HG02571 (cell line): Measurements from ENCODE around the gene FOXD4L6.
"Not testable (repeated sequence)": the region's sequence is repeated elsewhere in the genome, so short reads cannot be mapped to it uniquely, and the experiment has no call there.

Experiments
- ATAC-seq: cut with Tn5 transposase; IDR thresholded peaks from one replicate; pipeline ENCODE4 v1.9.1; 2021; ENCODE audit warnings: mild to moderate bottlenecking, moderate library complexity; ENCODE audit not compliant: unreplicated experiment

Gene FOXD4L6

DNA sequence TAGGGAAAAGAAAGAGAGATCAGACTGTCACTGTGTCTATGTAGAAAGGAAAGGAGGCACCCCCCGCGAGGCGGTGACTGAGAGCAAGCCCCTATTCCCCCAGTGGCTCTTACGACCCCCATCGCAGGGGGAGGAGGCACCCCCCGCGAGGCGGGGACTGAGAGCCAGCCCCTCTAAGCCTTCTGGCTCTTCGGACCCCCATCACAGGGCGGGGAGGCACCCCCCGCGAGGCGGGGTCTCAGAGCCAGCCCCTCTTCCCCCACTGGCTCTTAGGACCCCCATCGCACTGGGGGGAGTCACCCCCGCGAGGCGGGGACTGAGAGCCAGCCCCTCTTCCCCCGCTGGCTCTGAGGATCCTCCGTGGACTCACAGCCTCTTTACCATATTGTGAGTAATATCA, 23.9 kb downstream of the FOXD4L6 start:
- not testable (repeated sequence) for ATAC-seq

DNA sequence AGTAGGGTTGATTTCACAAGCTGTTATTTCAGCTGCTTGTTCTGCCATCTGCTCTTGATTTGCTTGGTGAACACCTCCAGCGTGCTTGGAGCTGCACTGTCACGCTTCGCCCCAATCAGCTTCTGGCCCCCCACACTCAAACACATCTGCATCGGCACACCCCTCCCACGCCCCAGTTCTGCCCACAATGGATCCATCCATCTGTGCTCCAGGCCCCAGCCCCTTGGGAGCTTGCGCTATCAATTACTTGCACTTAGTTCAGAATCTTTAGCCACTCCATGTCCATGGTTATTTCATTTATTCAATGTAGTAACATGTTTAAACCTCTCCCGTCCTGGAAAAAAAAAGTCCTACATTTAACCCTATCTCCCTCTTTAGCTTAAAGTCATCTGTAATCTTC, 28.0 kb downstream of the FOXD4L6 start:
- ATAC-seq: not testable (repeated sequence)

DNA sequence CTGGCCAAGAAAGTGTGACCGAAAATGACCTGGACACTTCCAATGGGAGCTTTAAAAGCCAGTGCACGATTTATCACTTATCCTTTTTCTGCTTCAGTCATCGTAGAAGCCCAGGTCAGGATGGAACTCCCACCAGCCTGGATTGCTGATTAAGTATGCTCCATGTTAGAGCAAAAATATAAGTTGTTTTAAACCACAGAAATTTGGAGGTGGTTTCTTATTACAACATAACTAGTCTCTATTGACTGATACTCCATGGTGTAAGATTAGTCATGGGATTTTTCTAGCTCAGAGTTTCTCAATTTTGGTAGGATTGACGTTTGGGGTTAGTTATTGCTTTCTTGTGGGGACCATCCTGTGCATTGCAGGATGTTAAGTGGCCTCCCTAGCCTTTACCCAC, 29.7 kb downstream of the FOXD4L6 start:
- not testable (repeated sequence) for ATAC-seq

DNA sequence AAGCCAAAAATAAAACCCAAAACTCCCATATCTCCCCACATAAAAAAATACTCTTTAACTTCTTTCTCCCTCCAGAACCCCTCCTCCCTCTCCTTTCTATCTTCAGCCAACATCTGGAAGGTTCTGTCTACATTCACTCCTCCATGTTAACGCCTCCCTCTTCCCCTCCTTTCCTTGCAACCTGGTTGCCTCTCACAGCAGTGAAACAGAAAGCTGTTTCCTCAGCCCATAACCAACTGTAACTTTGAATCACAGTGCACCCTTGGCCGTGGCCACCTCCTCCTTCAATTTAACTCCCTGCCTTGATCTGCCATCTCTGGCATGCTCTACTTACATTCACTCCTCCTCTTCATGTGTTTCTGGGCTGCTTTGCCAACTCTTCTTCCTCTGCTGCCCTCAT, 33.4 kb downstream of the FOXD4L6 start:
- not testable (repeated sequence) for ATAC-seq

DNA sequence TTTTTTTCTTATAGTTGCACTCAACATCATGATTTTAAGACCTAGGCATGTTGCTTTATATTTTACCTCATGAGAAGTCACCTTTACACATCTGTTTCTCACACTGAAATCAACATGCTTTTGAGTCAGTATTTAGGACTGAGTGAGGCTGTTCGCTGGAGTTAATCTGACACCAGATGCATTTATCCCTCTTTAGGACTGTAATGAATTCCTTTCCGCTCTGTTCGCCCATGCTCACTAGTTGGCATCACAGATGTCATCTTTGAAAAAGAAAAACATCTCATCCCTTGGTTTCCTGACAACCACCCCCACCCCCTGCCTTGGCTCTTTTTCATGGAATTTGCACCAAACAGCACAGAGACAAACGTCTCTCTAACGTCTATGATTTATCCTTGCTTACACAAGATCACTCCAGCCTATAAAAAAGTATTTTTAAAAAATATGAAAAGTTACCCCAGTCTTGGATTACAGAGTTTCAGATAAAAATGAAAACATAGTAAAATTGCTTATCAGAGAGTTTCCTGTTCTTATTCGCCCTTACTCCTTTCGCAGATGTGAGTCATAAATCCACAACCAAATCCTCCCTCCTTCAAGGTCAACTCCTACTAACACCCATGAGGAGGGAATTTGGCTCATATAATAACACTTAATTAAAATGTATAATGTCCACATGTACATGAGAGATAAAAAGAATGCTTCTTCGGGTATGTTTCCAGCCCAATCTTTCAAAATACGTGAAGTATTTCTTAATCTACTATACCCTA, 34.3 kb downstream of the FOXD4L6 start:
- ATAC-seq: not testable (repeated sequence)

DNA sequence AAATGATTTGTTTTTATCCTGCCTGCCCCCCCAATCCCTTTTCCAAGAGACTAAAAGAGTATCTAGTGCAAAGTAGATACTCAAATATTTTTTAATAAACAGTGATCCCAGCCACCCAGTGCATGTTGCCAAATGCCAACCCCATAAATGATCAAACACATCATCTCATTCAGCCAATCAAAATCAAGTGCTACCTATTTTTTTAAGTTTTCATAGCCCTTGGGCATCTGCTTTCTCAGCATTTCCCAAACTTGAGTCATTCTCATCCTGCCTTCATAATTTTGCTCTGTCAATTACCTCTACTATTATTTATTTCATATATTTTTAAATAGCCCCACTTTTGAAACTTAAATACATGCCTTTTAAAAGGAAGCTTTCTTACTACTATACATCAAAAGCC, 37.6 kb downstream of the FOXD4L6 start:
- ATAC-seq: not testable (repeated sequence)

DNA sequence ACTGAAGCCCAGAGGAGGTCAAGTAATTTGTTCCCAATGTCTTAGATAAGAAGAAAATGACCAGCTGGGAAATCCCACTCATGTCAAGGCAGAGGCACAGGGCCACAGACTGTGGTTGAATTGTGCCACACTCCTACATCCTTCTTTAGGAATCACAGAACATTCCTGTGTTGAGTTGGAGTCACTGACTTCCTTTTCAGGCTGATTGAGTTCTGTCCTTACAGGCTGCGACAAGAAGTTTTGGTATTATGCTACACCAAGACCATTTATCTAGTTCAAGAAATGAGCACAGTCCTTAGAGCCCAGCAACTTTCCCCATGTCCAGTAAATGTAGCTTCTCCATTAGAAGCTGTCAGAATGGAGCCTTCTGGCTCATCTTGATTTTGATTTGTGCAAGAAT, 38.1 kb downstream of the FOXD4L6 start:
- not testable (repeated sequence) for ATAC-seq

DNA sequence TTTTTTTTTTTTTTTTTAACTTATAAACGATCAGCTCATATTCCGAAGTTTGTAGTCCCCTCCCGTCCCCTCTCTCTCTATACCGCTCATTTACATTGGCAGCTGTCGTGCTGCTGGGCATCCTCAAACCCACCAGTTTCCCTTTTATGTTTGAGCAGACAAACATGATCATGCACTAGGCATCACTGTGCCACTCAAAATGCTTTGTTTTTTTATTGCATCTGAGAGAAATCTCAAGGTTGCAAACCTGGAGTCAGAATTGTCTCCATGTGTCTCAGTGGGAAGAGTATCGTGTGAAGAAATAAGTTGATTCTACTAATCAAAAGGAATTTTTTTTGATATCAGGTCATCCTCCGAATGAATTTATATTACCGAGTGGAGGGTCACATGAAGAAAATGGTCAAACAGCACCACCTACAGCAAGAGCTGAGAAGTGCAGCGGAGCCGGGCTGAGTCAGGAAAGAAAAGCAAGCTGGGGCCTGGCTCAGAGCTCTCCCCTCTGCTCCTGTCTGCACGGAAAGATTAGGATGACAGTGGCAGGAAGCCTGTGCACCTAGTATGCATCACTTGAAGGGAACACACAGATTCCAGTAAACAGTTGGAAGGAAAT, 39.9 kb downstream of the FOXD4L6 start:
- ATAC-seq: peak; percentile 78

DNA sequence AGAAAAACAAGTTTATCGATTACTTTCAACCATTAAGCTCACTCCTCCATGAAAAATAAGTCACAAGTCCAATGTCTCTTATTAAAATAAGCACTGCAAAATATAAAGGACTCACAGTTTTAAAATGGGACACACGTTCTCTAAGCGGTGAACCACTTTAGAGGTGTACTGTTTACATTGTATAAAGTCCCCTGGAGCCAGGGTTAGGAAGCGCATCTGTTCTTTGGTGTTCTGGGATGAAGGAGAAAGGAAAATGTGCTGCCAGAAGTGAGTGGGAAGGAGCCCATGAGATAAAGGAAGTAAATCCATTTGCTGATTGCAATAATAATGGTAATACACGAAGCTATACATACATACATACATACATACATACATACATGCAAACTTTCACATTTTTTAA, 40.6 kb downstream of the FOXD4L6 start:
- not testable (repeated sequence) for ATAC-seq

DNA sequence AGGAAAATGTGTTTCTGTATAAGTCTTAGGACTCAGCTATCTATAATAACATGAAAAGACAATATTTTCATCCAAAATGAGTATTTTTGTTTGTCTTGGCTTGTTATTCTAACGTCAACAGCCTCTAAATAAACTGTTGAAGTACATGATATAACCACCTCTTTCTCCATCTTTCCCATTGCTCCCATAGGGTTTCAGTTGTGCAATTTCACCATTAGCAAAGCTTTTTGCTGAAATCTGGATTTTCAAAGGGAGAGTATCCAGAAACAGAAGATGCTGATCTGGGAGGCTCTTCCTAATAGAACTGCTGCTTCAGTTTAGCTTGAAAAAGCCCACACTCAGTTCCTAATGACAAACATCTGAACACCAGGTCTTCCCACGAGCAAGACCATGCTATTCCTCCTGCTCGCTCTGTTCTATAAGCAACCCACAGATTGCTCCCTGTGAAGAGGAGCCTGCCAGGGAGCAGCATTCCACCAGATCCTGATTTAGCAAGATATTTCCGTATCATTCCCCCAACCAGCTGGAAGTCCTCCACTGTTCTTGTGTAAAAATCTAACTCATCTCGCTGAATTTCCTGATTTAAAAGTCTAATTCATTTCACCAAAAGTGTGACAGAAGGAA, 41.2 kb downstream of the FOXD4L6 start:
- ATAC-seq: not testable (repeated sequence)

DNA sequence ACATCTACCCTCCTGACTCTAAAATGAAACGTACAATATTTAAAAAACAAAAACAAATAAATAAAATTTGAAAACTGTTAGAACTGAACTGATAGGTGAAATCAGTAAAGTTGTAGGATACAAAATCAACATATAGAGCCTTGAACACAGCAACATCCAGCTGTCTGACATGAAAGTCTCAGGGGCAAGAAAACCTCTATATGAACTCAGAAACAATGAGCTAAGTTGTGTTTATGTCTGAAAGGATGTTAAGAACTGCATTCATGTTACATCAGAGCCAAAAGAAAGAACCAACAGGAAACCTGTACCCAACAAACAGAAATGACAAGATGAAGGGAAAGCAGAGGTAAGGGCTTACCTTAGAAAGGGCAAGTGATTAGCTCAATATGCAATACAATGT, 41.8 kb downstream of the FOXD4L6 start:
- not testable (repeated sequence) for ATAC-seq

DNA sequence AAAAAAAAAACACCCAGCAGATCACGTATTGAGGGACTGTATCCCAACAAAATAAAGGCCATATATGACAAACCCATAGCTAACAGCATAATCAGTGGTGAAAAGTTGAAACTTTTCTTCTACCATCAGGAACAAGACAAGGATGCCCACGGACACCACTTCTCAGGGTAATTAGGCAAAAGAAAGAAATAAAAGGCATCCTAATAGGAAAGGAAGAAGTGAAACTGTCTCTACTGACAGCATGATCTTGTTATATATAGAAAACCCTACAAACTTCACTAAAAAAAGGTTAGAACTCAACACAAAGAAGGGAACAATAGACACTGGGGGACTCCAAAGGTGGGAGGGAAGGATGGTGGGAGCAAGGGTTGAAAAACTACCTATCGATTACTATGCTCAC, 42.3 kb downstream of the FOXD4L6 start:
- ATAC-seq: not testable (repeated sequence)

DNA sequence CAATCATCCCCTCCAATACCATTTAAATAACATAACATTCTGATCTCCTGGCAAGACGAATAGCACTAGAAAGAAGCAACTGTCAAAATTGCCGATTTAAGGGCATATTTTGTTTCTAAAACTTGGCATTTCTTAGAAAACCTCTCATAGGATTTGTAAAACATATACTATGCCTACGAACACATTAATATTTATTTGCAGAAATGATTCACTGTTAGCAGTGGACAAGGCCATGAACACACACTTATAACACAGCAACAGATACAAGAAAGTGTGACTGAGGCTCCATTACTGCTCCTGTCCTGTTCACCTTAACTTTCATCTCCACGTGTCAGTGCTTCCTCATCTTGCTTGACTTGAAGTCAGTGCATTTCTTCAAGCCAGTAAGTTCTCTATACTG, 46.1 kb downstream of the FOXD4L6 start:
- not testable (repeated sequence) for ATAC-seq

DNA sequence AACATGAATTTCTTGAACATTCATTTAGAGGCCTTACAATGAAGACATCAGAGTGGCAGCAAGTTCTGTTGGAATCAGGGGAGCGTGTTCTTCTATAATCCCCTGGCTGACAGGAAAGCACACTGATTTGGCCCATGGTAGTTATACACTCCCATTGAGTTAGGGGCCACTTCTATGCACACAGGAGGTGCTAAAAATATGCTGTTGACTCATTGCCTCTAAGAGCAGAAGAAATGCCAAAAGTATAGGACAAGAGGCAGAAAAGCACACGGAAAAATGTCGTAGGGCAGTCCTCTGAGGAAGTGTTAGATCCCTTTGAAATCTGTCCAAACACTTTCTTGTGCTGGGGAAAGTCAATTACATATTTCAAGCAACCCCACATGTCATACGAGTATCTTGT, 49.0 kb downstream of the FOXD4L6 start:
- not testable (repeated sequence) for ATAC-seq

DNA sequence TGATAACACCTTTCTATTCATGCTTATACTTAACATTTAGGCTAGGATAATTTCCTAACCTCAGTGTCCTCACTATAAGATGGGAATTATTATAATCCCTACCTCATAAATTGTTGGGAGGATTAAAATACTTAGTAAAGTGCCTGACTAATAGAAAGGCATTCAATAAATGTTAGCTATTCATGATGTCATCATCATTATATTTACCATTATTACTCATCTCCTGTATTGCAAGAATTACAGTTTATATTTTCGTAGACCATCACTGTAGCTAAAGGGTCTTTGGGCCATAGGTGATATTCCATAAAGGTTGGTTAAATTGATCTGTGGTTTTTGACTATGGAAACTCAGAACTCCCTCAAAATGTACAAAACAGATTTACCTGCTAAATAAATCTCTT, 50.9 kb downstream of the FOXD4L6 start:
- not testable (repeated sequence) for ATAC-seq
